ENCODE results near the gene ZBTB38.

The ZBTB38 gene

GRCh38 chr3:141380987-141381386 lies 12.7 kb downstream of the ZBTB38 start:
- no peaks in the 10 kb centered on the region for H3K79me1 ChIP-seq (ENCODE audit: low read depth, low read length)
- no peak overlapping the region for H2AK5ac ChIP-seq (ENCODE audit: low read depth, low read length)
- DNase-seq (ENCODE audit: low spot score), result no peak
- H4K8ac ChIP-seq (ENCODE audit: low read depth, low read length), result no peak overlapping the region
- H3K14ac ChIP-seq (ENCODE audit: low read length), result no peak overlapping the region
- H4K91ac ChIP-seq (ENCODE audit: low read depth, low read length, poor library complexity), result no peak overlapping the region
- no CpG with 5 or more reads among the region's 2 CpGs for WGBS, 2 donors (ENCODE audit: extremely low coverage in 2 of 2, insufficient read length in 2 of 2, insufficient replicate concordance in 1 of 2)
- peaks cover 0 to 2% of the 10 kb centered on the region in 2 donors for H3K9me3 ChIP-seq (replicated peaks in 1 of 2; ENCODE audit: control insufficient read depth in 2 of 2, insufficient read depth in 1 of 2, low read depth in 1 of 2, low read length in 2 of 2)
- H2BK15ac ChIP-seq (ENCODE audit: low read length), result no peak overlapping the region
- no peak overlapping the region for H2AFZ ChIP-seq (ENCODE audit: low read length)
- no peak overlapping the region for H2BK12ac ChIP-seq (ENCODE audit: low read length)
- H3K4me1 ChIP-seq (ENCODE audit: control insufficient read depth in 2 of 2, insufficient read depth in 1 of 2, low read depth in 1 of 2, low read length in 2 of 2), result peaks cover 1 to 3% of the 10 kb centered on the region in 2 donors
- no peak overlapping the region for H2BK5ac ChIP-seq (ENCODE audit: low read length)
- no peak overlapping the region for H3K27ac ChIP-seq (replicated peaks; ENCODE audit: low read length)
- peaks cover 2 to 48% of the 10 kb centered on the region in 2 donors for H3K36me3 ChIP-seq (replicated peaks in 1 of 2; ENCODE audit: control insufficient read depth in 2 of 2, insufficient read depth in 2 of 2, low read length in 2 of 2)
- no peak overlapping the region for H3K4me2 ChIP-seq (ENCODE audit: insufficient read depth, low read length, poor library complexity, severe bottlenecking)
- no peak overlapping the region for H3K4ac ChIP-seq (ENCODE audit: low read length)
- no peak overlapping the region for H3K18ac ChIP-seq (ENCODE audit: low read length)
- H3K9ac ChIP-seq (ENCODE audit: low read depth, low read length, poor library complexity), result no peak overlapping the region
- H3K4me3 ChIP-seq (ENCODE audit: low read length in 2 of 2), result no peak overlapping the region
- H3K27me3 ChIP-seq (ENCODE audit: control insufficient read depth in 3 of 3, insufficient read depth in 3 of 3, low read depth in 1 of 3, low read length in 3 of 3), result no peaks in the 10 kb centered on the region
- H2BK120ac ChIP-seq (ENCODE audit: low read depth, low read length), result no peak overlapping the region
- no peak overlapping the region for H3K23ac ChIP-seq (ENCODE audit: low read depth, low read length, poor library complexity)

GRCh38 chr3:141382571-141382970 lies 14.3 kb downstream of the ZBTB38 start:
- no peak overlapping the region for H3K27ac ChIP-seq (replicated peaks; ENCODE audit: low read length)
- H3K4me2 ChIP-seq (ENCODE audit: insufficient read depth, low read length, poor library complexity, severe bottlenecking), result no peak overlapping the region
- H2AFZ ChIP-seq (ENCODE audit: low read length), result no peak overlapping the region
- no peak overlapping the region for H3K4me3 ChIP-seq (ENCODE audit: low read length in 2 of 2)
- H3K27me3 ChIP-seq (ENCODE audit: control insufficient read depth in 3 of 3, insufficient read depth in 3 of 3, low read depth in 1 of 3, low read length in 3 of 3), result no peaks in the 10 kb centered on the region
- H2BK12ac ChIP-seq (ENCODE audit: low read length), result no peak overlapping the region
- no peak overlapping the region for H4K91ac ChIP-seq (ENCODE audit: low read depth, low read length, poor library complexity)
- H3K36me3 ChIP-seq (replicated peaks in 1 of 2; ENCODE audit: control insufficient read depth in 2 of 2, insufficient read depth in 2 of 2, low read length in 2 of 2), result peaks cover 2 to 40% of the 10 kb centered on the region in 2 donors
- H4K8ac ChIP-seq (ENCODE audit: low read depth, low read length), result no peak overlapping the region
- no peak overlapping the region for H3K9ac ChIP-seq (ENCODE audit: low read depth, low read length, poor library complexity)
- H3K18ac ChIP-seq (ENCODE audit: low read length), result no peak overlapping the region
- no peak overlapping the region for H2BK120ac ChIP-seq (ENCODE audit: low read depth, low read length)
- DNase-seq (ENCODE audit: low spot score), result no peak
- no peak overlapping the region for H3K14ac ChIP-seq (ENCODE audit: low read length)
- no peaks in the 10 kb centered on the region for H3K79me1 ChIP-seq (ENCODE audit: low read depth, low read length)
- WGBS, 2 donors (ENCODE audit: extremely low coverage in 2 of 2, insufficient read length in 2 of 2, insufficient replicate concordance in 1 of 2), result no CpG with 5 or more reads among the region's 2 CpGs
- H2AK5ac ChIP-seq (ENCODE audit: low read depth, low read length), result no peak overlapping the region
- H3K9me3 ChIP-seq (replicated peaks in 1 of 2; ENCODE audit: control insufficient read depth in 2 of 2, insufficient read depth in 1 of 2, low read depth in 1 of 2, low read length in 2 of 2), result peaks cover 0 to 2% of the 10 kb centered on the region in 2 donors
- H3K4me1 ChIP-seq (ENCODE audit: control insufficient read depth in 2 of 2, insufficient read depth in 1 of 2, low read depth in 1 of 2, low read length in 2 of 2), result peaks cover 3 to 7% of the 10 kb centered on the region in 2 donors
- H3K23ac ChIP-seq (ENCODE audit: low read depth, low read length, poor library complexity), result no peak overlapping the region
- no peak overlapping the region for H2BK15ac ChIP-seq (ENCODE audit: low read length)
- no peak overlapping the region for H2BK5ac ChIP-seq (ENCODE audit: low read length)
- no peak overlapping the region for H3K4ac ChIP-seq (ENCODE audit: low read length)

- no peak for DNase-seq (ENCODE audit: low spot score)
- no peak overlapping the region for H3K4me3 ChIP-seq (ENCODE audit: low read length in 2 of 2)
- no peak overlapping the region for H3K4me2 ChIP-seq (ENCODE audit: insufficient read depth, low read length, poor library complexity, severe bottlenecking)
- H3K4me1 ChIP-seq (ENCODE audit: control insufficient read depth in 2 of 2, insufficient read depth in 1 of 2, low read depth in 1 of 2, low read length in 2 of 2), result peaks cover 3 to 7% of the 10 kb centered on the region in 2 donors
- H3K36me3 ChIP-seq (replicated peaks in 1 of 2; ENCODE audit: control insufficient read depth in 2 of 2, insufficient read depth in 2 of 2, low read length in 2 of 2), result peaks cover 2 to 39% of the 10 kb centered on the region in 2 donors
- no peak overlapping the region for H2BK5ac ChIP-seq (ENCODE audit: low read length)
- no peaks in the 10 kb centered on the region for H3K79me1 ChIP-seq (ENCODE audit: low read depth, low read length)
- no peaks in the 10 kb centered on the region for H3K9me3 ChIP-seq (replicated peaks in 1 of 2; ENCODE audit: control insufficient read depth in 2 of 2, insufficient read depth in 1 of 2, low read depth in 1 of 2, low read length in 2 of 2)
- H2BK15ac ChIP-seq (ENCODE audit: low read length), result no peak overlapping the region
- no peak overlapping the region for H3K14ac ChIP-seq (ENCODE audit: low read length)
- H2AFZ ChIP-seq (ENCODE audit: low read length), result no peak overlapping the region
- H4K91ac ChIP-seq (ENCODE audit: low read depth, low read length, poor library complexity), result no peak overlapping the region
- no peak overlapping the region for H3K4ac ChIP-seq (ENCODE audit: low read length)
- no peak overlapping the region for H3K18ac ChIP-seq (ENCODE audit: low read length)
- no peak overlapping the region for H2BK12ac ChIP-seq (ENCODE audit: low read length)
- H2AK5ac ChIP-seq (ENCODE audit: low read depth, low read length), result no peak overlapping the region
- H3K27ac ChIP-seq (replicated peaks; ENCODE audit: low read length), result no peak overlapping the region
- no peak overlapping the region for H3K23ac ChIP-seq (ENCODE audit: low read depth, low read length, poor library complexity)
- no peak overlapping the region for H2BK120ac ChIP-seq (ENCODE audit: low read depth, low read length)
- no peaks in the 10 kb centered on the region for H3K27me3 ChIP-seq (ENCODE audit: control insufficient read depth in 3 of 3, insufficient read depth in 3 of 3, low read depth in 1 of 3, low read length in 3 of 3)
- H3K9ac ChIP-seq (ENCODE audit: low read depth, low read length, poor library complexity), result no peak overlapping the region
- no CpG with 5 or more reads among the region's 14 CpGs for WGBS, 2 donors (ENCODE audit: extremely low coverage in 2 of 2, insufficient read length in 2 of 2, insufficient replicate concordance in 1 of 2)
- H4K8ac ChIP-seq (ENCODE audit: low read depth, low read length), result no peak overlapping the region
These were observed 15.3 kb downstream of the ZBTB38 start for GRCh38 chr3:141383555-141384129.

GRCh38 chr3:141384157-141384556 lies 15.9 kb downstream of the ZBTB38 start:
- H3K14ac ChIP-seq (ENCODE audit: low read length), result no peak overlapping the region
- H3K4me2 ChIP-seq (ENCODE audit: insufficient read depth, low read length, poor library complexity, severe bottlenecking), result no peak overlapping the region
- no peak overlapping the region for H3K4me3 ChIP-seq (ENCODE audit: low read length in 2 of 2)
- no CpG with 5 or more reads among the region's 4 CpGs for WGBS, 2 donors (ENCODE audit: extremely low coverage in 2 of 2, insufficient read length in 2 of 2, insufficient replicate concordance in 1 of 2)
- H3K9me3 ChIP-seq (replicated peaks in 1 of 2; ENCODE audit: control insufficient read depth in 2 of 2, insufficient read depth in 1 of 2, low read depth in 1 of 2, low read length in 2 of 2), result no peaks in the 10 kb centered on the region
- H3K18ac ChIP-seq (ENCODE audit: low read length), result no peak overlapping the region
- peaks cover 2 to 38% of the 10 kb centered on the region in 2 donors for H3K36me3 ChIP-seq (replicated peaks in 1 of 2; ENCODE audit: control insufficient read depth in 2 of 2, insufficient read depth in 2 of 2, low read length in 2 of 2)
- H4K8ac ChIP-seq (ENCODE audit: low read depth, low read length), result no peak overlapping the region
- no peak overlapping the region for H3K4ac ChIP-seq (ENCODE audit: low read length)
- no peak overlapping the region for H2BK120ac ChIP-seq (ENCODE audit: low read depth, low read length)
- no peak overlapping the region for H3K9ac ChIP-seq (ENCODE audit: low read depth, low read length, poor library complexity)
- H2AK5ac ChIP-seq (ENCODE audit: low read depth, low read length), result no peak overlapping the region
- peaks cover 3 to 7% of the 10 kb centered on the region in 2 donors for H3K4me1 ChIP-seq (ENCODE audit: control insufficient read depth in 2 of 2, insufficient read depth in 1 of 2, low read depth in 1 of 2, low read length in 2 of 2)
- no peak for DNase-seq (ENCODE audit: low spot score)
- no peak overlapping the region for H2BK12ac ChIP-seq (ENCODE audit: low read length)
- no peaks in the 10 kb centered on the region for H3K79me1 ChIP-seq (ENCODE audit: low read depth, low read length)
- H2BK5ac ChIP-seq (ENCODE audit: low read length), result no peak overlapping the region
- H4K91ac ChIP-seq (ENCODE audit: low read depth, low read length, poor library complexity), result no peak overlapping the region
- H3K27ac ChIP-seq (replicated peaks; ENCODE audit: low read length), result no peak overlapping the region
- H2BK15ac ChIP-seq (ENCODE audit: low read length), result no peak overlapping the region
- H3K27me3 ChIP-seq (ENCODE audit: control insufficient read depth in 3 of 3, insufficient read depth in 3 of 3, low read depth in 1 of 3, low read length in 3 of 3), result no peaks in the 10 kb centered on the region
- no peak overlapping the region for H3K23ac ChIP-seq (ENCODE audit: low read depth, low read length, poor library complexity)
- H2AFZ ChIP-seq (ENCODE audit: low read length), result no peak overlapping the region

Measured in neuronal stem cell (in vitro differentiated cells).